GM23248 (cell line): Measurements from ENCODE around the gene PTBP1. TPM values are rescaled to one million over a fixed set of nuclear protein-coding genes. Genes with fewer than 3 reads are reported as not detected.
A peak's percentile ranks its signal among the peaks of the same experiment; 100 is the strongest.

Source experiments
- DNase-seq: peaks from one replicate; pipeline ENCODE4 v3.0.0-alpha.2; 2015
- H2AFZ ChIP-seq: fragments of 200-600 bp; sonication (generic); 2 replicates; pipeline ENCODE4 v1.6.1; 2016; ENCODE audit warnings: antibody characterized with exemption
- H3F3A ChIP-seq: fragments of 200-600 bp; sonication (generic); 2 replicates; pipeline ENCODE4 v1.6.1; 2016; ENCODE audit warnings: mild to moderate bottlenecking, antibody characterized with exemption, mixed run types; ENCODE audit not compliant: insufficient read depth
- H3K27ac ChIP-seq: fragments of 200-600 bp; sonication (generic); 2 replicates; pipeline ENCODE4 v1.5.1; 2016; ENCODE audit warnings: mild to moderate bottlenecking
- H3K27me3 ChIP-seq: fragments of 200-600 bp; sonication (generic); replicated peaks from 2 replicates; pipeline ENCODE4 v1.6.1; 2016; ENCODE audit warnings: mild to moderate bottlenecking; ENCODE audit not compliant: insufficient read depth
- H3K36me3 ChIP-seq: fragments of 200-600 bp; sonication (generic); 2 replicates; pipeline ENCODE4 v1.6.1; 2016; ENCODE audit warnings: low read depth, mild to moderate bottlenecking
- H3K4me1 ChIP-seq: fragments of 200-600 bp; sonication (generic); 2 replicates; pipeline ENCODE4 v1.6.1; 2016; ENCODE audit warnings: mild to moderate bottlenecking; ENCODE audit not compliant: insufficient read depth
- H3K4me2 ChIP-seq: fragments of 200-600 bp; sonication (generic); one replicate; pipeline ENCODE4 v1.6.1; 2016; ENCODE audit warnings: mild to moderate bottlenecking; ENCODE audit not compliant: unreplicated experiment
- H3K4me3 ChIP-seq: fragments of 200-600 bp; sonication (generic); 2 replicates; pipeline ENCODE4 v1.5.1; 2016; ENCODE audit warnings: mild to moderate bottlenecking
- H3K79me2 ChIP-seq: fragments of 200-600 bp; sonication (generic); 2 replicates; pipeline ENCODE4 v1.6.1; 2016; ENCODE audit warnings: mild to moderate bottlenecking; ENCODE audit not compliant: insufficient read depth
- H3K9ac ChIP-seq: fragments of 200-600 bp; sonication (generic); 2 replicates; pipeline ENCODE4 v1.6.1; 2016; ENCODE audit warnings: mild to moderate bottlenecking
- H3K9me2 ChIP-seq: fragments of 200-600 bp; sonication (generic); 2 replicates; pipeline ENCODE4 v1.6.1; 2016; ENCODE audit warnings: mixed run types, mild to moderate bottlenecking, moderate library complexity; ENCODE audit not compliant: insufficient read depth
- H3K9me3 ChIP-seq: fragments of 200-600 bp; sonication (generic); one replicate; pipeline ENCODE4 v1.6.1; 2017; ENCODE audit warnings: low read depth
- H4K20me1 ChIP-seq: fragments of 200-600 bp; sonication (generic); 2 replicates; pipeline ENCODE4 v1.6.0; 2016; ENCODE audit not compliant: insufficient read depth
- EZH2 ChIP-seq: fragments of 200-600 bp; sonication (generic); IDR thresholded peaks from 2 replicates; pipeline ENCODE4 v1.6.1; 2018; ENCODE audit warnings: antibody characterized with exemption, mild to moderate bottlenecking; ENCODE audit not compliant: insufficient read depth, poor library complexity, severe bottlenecking
- EZH2phosphoT487 ChIP-seq: fragments of 200-600 bp; sonication (generic); IDR thresholded peaks from 2 replicates; pipeline ENCODE4 v1.6.1; 2018; ENCODE audit warnings: antibody characterized with exemption, moderate library complexity, mild to moderate bottlenecking, low read depth; ENCODE audit not compliant: insufficient read depth
- WGBS, 2 experiments: methylation state at CpG; one replicate each; pipeline ENCODE4 v1.1.6; 2015 to 2017; ENCODE audit warnings: low lambda C conversion rate in 2 of 2, low coverage in 1 of 2; ENCODE audit errors: missing lambda C conversion rate in 2 of 2; 5-methylcytosine and 5-hydroxymethylcytosine counted together
- in situ Hi-C: fragments of 300-500 bp; cut with MboI; formaldehyde crosslinking; loops from 2 replicates; pipeline ENCODE4 v1.15.0; 2020
- polyA plus RNA-seq: library from polyadenylated mRNA; unstranded; fragments of >200 nt; fragmentation: Nextera tagmentation; extraction: Ambion mirVana; gene quantifications from 2 replicates; pipeline ENCODE4 v1.2.1, GENCODE V29; 2016
- total RNA-seq: library from RNA; depleted of rRNA; stranded (reverse); fragments of >200 nt; shearing (Covaris generic); gene quantifications from 2 replicates; pipeline ENCODE4 v1.2.3, GENCODE V29; 2014

The PTBP1 gene
- total and polyA plus RNA-seq, 2 experiments from 2014 or later, result 160 to 175 TPM

- H3K4me2 ChIP-seq, result peak overlapping the region; percentile 71
- peak; percentile 65 for DNase-seq
- no peaks in the 10 kb centered on the region for H4K20me1 ChIP-seq
- peaks cover 17% of the 10 kb centered on the region for H3K4me1 ChIP-seq
- H3K9me3 ChIP-seq, result no peaks in the 10 kb centered on the region
- no peaks in the 10 kb centered on the region for H3K36me3 ChIP-seq
- no peaks in the 10 kb centered on the region for H3K9me2 ChIP-seq
- H3K27me3 ChIP-seq, result no peaks in the 10 kb centered on the region
- WGBS, 2 experiments, result 14 to 17% methylated on average over 27 to 29 of the region's 29 CpGs
- TF ChIP-seq EZH2phosphoT487 (no peak), EZH2 (no peak)
- in situ Hi-C loops, result no loop called here
- peak overlapping the region; percentile 59 for H3K4me3 ChIP-seq
- H3K9ac ChIP-seq, result peak overlapping the region; percentile 28
- no peaks in the 10 kb centered on the region for H3K79me2 ChIP-seq
- peak overlapping the region; percentile 78 for H2AFZ ChIP-seq
- H3K27ac ChIP-seq, result no peak overlapping the region
- H3F3A ChIP-seq, result no peaks in the 10 kb centered on the region
Measured at GRCh38 chr19:782185-782877, 14.9 kb upstream of the PTBP1 start.

- no peak for DNase-seq
- WGBS, 2 experiments, result 83 to 85% methylated on average over 30 of the region's 30 CpGs
- no peak for TF ChIP-seq EZH2phosphoT487
- TF ChIP-seq EZH2, result no peak
- H4K20me1 ChIP-seq, result no peaks in the 10 kb centered on the region
- H3F3A ChIP-seq, result no peaks in the 10 kb centered on the region
- in situ Hi-C loops, result no loop called here
- H3K4me2 ChIP-seq, result peak overlapping the region; percentile 71
- H3K9me3 ChIP-seq, result no peaks in the 10 kb centered on the region
- no peak overlapping the region for H3K27ac ChIP-seq
- no peaks in the 10 kb centered on the region for H3K79me2 ChIP-seq
- no peaks in the 10 kb centered on the region for H3K27me3 ChIP-seq
- H3K4me1 ChIP-seq, result peaks cover 17% of the 10 kb centered on the region
- H2AFZ ChIP-seq, result peak overlapping the region; percentile 78
- H3K4me3 ChIP-seq, result peak overlapping the region; percentile 59
- H3K9me2 ChIP-seq, result no peaks in the 10 kb centered on the region
- peak overlapping the region; percentile 28; the same call in 1 of the 2 replicates for H3K9ac ChIP-seq
- no peaks in the 10 kb centered on the region for H3K36me3 ChIP-seq
Measured at GRCh38 chr19:782878-783668, 14.2 kb upstream of the PTBP1 start.

- H2AFZ ChIP-seq, result no peak overlapping the region
Measured at GRCh38 chr19:784541-784940, 12.7 kb upstream of the PTBP1 start.

GRCh38 chr19:787536-787935 is 9.7 kb upstream of the PTBP1 start:
- no peak for DNase-seq
- 96 to 98% methylated on average over 16 of the region's 16 CpGs for WGBS, 2 experiments
- no peak overlapping the region for H3K4me2 ChIP-seq
- no peaks in the 10 kb centered on the region for H3K79me2 ChIP-seq
- H2AFZ ChIP-seq, result no peak overlapping the region
- H3F3A ChIP-seq, result no peaks in the 10 kb centered on the region
- in situ Hi-C loops, result no loop called here
- TF ChIP-seq EZH2 (no peak), EZH2phosphoT487 (no peak)
- no peaks in the 10 kb centered on the region for H3K9me3 ChIP-seq
- no peak overlapping the region for H3K9ac ChIP-seq
- no peak overlapping the region for H3K27ac ChIP-seq
- no peak overlapping the region for H3K4me3 ChIP-seq
- H4K20me1 ChIP-seq, result no peaks in the 10 kb centered on the region
- H3K4me1 ChIP-seq, result peaks cover 14% of the 10 kb centered on the region
- H3K36me3 ChIP-seq, result no peaks in the 10 kb centered on the region
- no peaks in the 10 kb centered on the region for H3K27me3 ChIP-seq
- H3K9me2 ChIP-seq, result no peaks in the 10 kb centered on the region

More at GRCh38 chr19:784541-784940, 12.7 kb upstream of the PTBP1 start:
- Histone ChIP-seq H3K4me3 (no peak overlapping the region), H3K9me3 (no peaks in the 10 kb centered on the region), H3K4me2 (no peak overlapping the region), H3K9me2 (no peaks in the 10 kb centered on the region), H3K9ac (no peak overlapping the region), H3K27me3 (no peaks in the 10 kb centered on the region), H3K27ac (no peak overlapping the region), H3K36me3 (no peaks in the 10 kb centered on the region), H3K4me1 (peaks cover 20% of the 10 kb centered on the region), H4K20me1 (no peaks in the 10 kb centered on the region), H3F3A (no peaks in the 10 kb centered on the region), H3K79me2 (no peaks in the 10 kb centered on the region)
- in situ Hi-C loops, result no loop called here
- TF ChIP-seq EZH2 (no peak), EZH2phosphoT487 (no peak)
- 87 to 91% methylated on average over 12 to 13 of the region's 13 CpGs for WGBS, 2 experiments
- DNase-seq, result no peak
